Adrenal gland (tissue), 12 donors: ENCODE data around the gene NRDC. TPM values are rescaled to one million over a fixed set of nuclear protein-coding genes. Genes with fewer than 3 reads are reported as not detected.

Experiments
- DNase-seq, 7 donors: peaks; one replicate each; pipeline ENCODE4 v3.0.0-alpha.2; 2019 to 2020
- H3K27ac ChIP-seq, 5 donors: fragments of 200-600 bp; sonication (generic) in 4 of 5; 1 replicate in 3 of 5; 2 replicates in 2 of 5; pipeline versions ENCODE4 v1.5.1 to v1.8.0; 2016 to 2020; ENCODE audit warnings: mild to moderate bottlenecking in 1 of 5
- H3K27me3 ChIP-seq: fragments of 200-600 bp; 2 replicates; pipeline ENCODE4 v1.8.0; 2021
- H3K36me3 ChIP-seq, 2 donors: fragments of 200-600 bp; replicated peaks in 1 of 2; 1 replicate in 1 of 2; 2 replicates in 1 of 2; pipeline versions ENCODE4 v1.5.1 to v1.8.0; 2018 to 2022
- H3K4me1 ChIP-seq, 2 donors: fragments of 200-600 bp; replicated peaks in 1 of 2; 1 replicate in 1 of 2; 2 replicates in 1 of 2; pipeline versions ENCODE4 v1.5.1 to v1.8.0; 2018 to 2021
- H3K4me3 ChIP-seq, 4 donors: fragments of 200-600 bp; sonication (generic) in 3 of 4; one replicate each; pipeline ENCODE4 v1.5.1; 2016 to 2018
- H3K9me3 ChIP-seq, 3 donors: fragments of 200-600 bp; sonication (generic) in 1 of 3; replicated peaks in 1 of 3; 1 replicate in 2 of 3; 2 replicates in 1 of 3; pipeline versions ENCODE4 v1.5.1 to v1.8.0; 2016 to 2021
- CTCF ChIP-seq, 6 experiments: fragments of 450-650 bp in 4 of 6; fragments of 200-600 bp in 2 of 6; sonication (generic) in 1 of 6; IDR thresholded peaks; 1 replicate in 5 of 6; 2 replicates in 1 of 6; pipeline versions ENCODE4 v1.5.1 to v1.8.0; 2016 to 2021; ENCODE audit warnings: antibody characterized with exemption in 6 of 6, mild to moderate bottlenecking in 2 of 6, moderate library complexity in 1 of 6
- POLR2A ChIP-seq, 2 donors: fragments of 450-650 bp; IDR thresholded peaks; one replicate each; pipeline ENCODE4 v1.6.1; 2017; ENCODE audit warnings: antibody characterized with exemption in 2 of 2, mild to moderate bottlenecking in 2 of 2, moderate library complexity in 1 of 2
- WGBS, 4 donors: extraction: QIAGEN DNeasy Blood & Tissue Kit in 2 of 4; methylation state at CpG; one replicate each; pipeline versions ENCODE4 v1.1.5 to v1.1.7; 2013 to 2017; 5-methylcytosine and 5-hydroxymethylcytosine counted together
- intact Hi-C, 2 donors: fragments of 100-400 bp; cut with DNase I; formaldehyde crosslinking; loops; one replicate each; pipeline versions ENCODE4 v1.14.1 to v1.15.0; 2022 to 2023
- polyA plus RNA-seq, 3 donors: library from polyadenylated mRNA; stranded (reverse); fragments of 200-250 nt in 2 of 3; fragments of 350-450 nt in 1 of 3; fragmentation: Illumina TruSeq in 1 of 3; extraction: RNeasy Lipid Tissue Mini Kit (QIAGEN cat#74804) in 1 of 3; gene quantifications; one replicate each; pipeline ENCODE4 v1.2.3, GENCODE V29; 2013 to 2014
- total RNA-seq, 9 donors: library from RNA; depleted of rRNA in 4 of 9; stranded (reverse); fragments of >200 nt in 4 of 9; fragments of 120-200 nt in 1 of 9; fragmentation: NEBNext Ultra II Directional in 1 of 9; extraction: Animal tissue kit (Norgen Biotek cat#: 25700) in 1 of 9; gene quantifications; one replicate each; pipeline versions ENCODE4 v1.1.0 to v1.2.4, GENCODE V29; 2013 to 2023
- donor health status: healthy with polysubstance abuse.
- donor health status: Bipolar disorder and iron deficiency.
- donor health status: DM: yes; HTN: yes; CAD: no.
- donor health status: DM: no; HTN: no; CAD: no.
- donor health status: DM: no; HTN: no; CAD: no.
- donor health status: DM: yes; HTN: yes; CAD: no.

NRDC gene
- total and polyA plus RNA-seq, 12 donors, result 49.5 to 373 (median 119) TPM

- no peak overlapping the region for H3K27ac ChIP-seq
- peak in 1 of 7 donors; percentile 58 for DNase-seq
- no peak overlapping the region for H3K4me3 ChIP-seq
- no peaks in the 10 kb centered on the region for H3K9me3 ChIP-seq
- H3K4me1 ChIP-seq, result no peaks in the 10 kb centered on the region
- 73 to 77% (median 75%) methylated on average over 4 of the region's 4 CpGs for WGBS, 4 donors
- intact Hi-C loops, result loop anchor here in 1 of 2 donors (5.0 kb wide), 1 partner anchor 80 kb away; no protein-coding TSS in a partner anchor
- H3K36me3 ChIP-seq, result no peaks in the 10 kb centered on the region
- no peak for TF ChIP-seq CTCF (IDR thresholded peaks at IDR 0.05)
- H3K27me3 ChIP-seq, result peaks cover 3% of the 10 kb centered on the region
Observed at GRCh38 chr1:51907079-51907702, 28.7 kb upstream of the NRDC start.

GRCh38 chr1:51906306-51907078, 28.0 kb upstream of the NRDC start:
- TF ChIP-seq POLR2A (IDR thresholded peaks at IDR 0.05) (no peak), CTCF (IDR thresholded peaks at IDR 0.05) (no peak)
- intact Hi-C loops, result loop anchor here in 1 of 2 donors (5.0 kb wide), 1 partner anchor 81 kb away; no protein-coding TSS in a partner anchor
- Histone ChIP-seq H3K4me1 (no peaks in the 10 kb centered on the region), H3K27ac (no peak overlapping the region), H3K9me3 (no peaks in the 10 kb centered on the region), H3K27me3 (peaks cover 3% of the 10 kb centered on the region), H3K36me3 (no peaks in the 10 kb centered on the region), H3K4me3 (no peak overlapping the region)
- DNase-seq, result no peak
- WGBS, 4 donors, result 54 to 63% (median 61%) methylated on average over 4 of the region's 4 CpGs

- H3K4me3 ChIP-seq, result no peak overlapping the region
- no peak for DNase-seq
- WGBS, 4 donors, result 76 to 88% (median 81%) methylated on average over 5 of the region's 5 CpGs
- no peaks in the 10 kb centered on the region for H3K9me3 ChIP-seq
- intact Hi-C loops, result no loop called here
- no peaks in the 10 kb centered on the region for H3K27me3 ChIP-seq
- H3K36me3 ChIP-seq, result no peaks in the 10 kb centered on the region
- no peaks in the 10 kb centered on the region for H3K4me1 ChIP-seq
- TF ChIP-seq POLR2A (IDR thresholded peaks at IDR 0.05), result no peak
- TF ChIP-seq CTCF (IDR thresholded peaks at IDR 0.05), result no peak
- no peak overlapping the region for H3K27ac ChIP-seq
Observed at GRCh38 chr1:51902456-51902855, 23.9 kb upstream of the NRDC start.

GRCh38 chr1:51901151-51901550, 22.6 kb upstream of the NRDC start:
- DNase-seq, result no peak
- 85 to 99% (median 91%) methylated on average over 4 of the region's 4 CpGs for WGBS, 4 donors
- Histone ChIP-seq H3K4me3 (no peak overlapping the region), H3K9me3 (no peaks in the 10 kb centered on the region), H3K36me3 (no peaks in the 10 kb centered on the region), H3K4me1 (no peaks in the 10 kb centered on the region), H3K27me3 (peaks cover under 1% of the 10 kb centered on the region), H3K27ac (no peak overlapping the region)
- TF ChIP-seq POLR2A (IDR thresholded peaks at IDR 0.05) (no peak), CTCF (IDR thresholded peaks at IDR 0.05) (no peak)
- intact Hi-C loops, result no loop called here
